ENCODE measurements around the gene SUPT20HL1.

DNA sequence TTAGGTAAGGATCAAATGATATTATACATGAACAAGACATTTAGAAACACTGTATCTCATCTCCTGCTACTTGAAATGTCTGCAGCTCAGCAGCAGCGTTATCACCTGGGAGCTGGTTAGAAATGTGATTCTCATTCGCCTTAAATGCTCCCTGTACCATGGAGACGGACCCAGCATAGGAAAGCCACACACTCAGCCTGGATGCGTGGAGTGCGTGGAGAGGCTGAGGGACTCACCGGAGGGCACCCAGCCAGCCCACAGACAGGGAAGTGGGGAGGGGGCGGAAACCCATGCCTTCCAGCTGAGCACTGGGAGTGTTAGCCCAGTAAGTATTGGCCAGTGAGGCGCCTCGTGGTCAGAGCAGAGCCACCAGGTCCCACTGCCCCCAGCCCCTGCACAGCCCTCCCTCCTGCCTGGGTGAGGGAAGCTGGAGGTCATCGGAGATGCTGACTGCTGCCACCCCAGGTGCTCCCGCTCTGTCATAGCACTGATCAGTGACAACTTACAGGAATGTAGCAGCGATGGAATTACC is 15.2 kb downstream of the SUPT20HL1 start:
- no peak for TF ChIP-seq CEBPB (IDR thresholded peaks at IDR 0.05; ENCODE audit: borderline replicate concordance in 1 of 2, low read depth in 2 of 2, low read length in 2 of 2)
- TF ChIP-seq POLR2AphosphoS2 (IDR thresholded peaks at IDR 0.05; ENCODE audit: low read depth, low read length), result no peak
- TF ChIP-seq, protein P1, sequence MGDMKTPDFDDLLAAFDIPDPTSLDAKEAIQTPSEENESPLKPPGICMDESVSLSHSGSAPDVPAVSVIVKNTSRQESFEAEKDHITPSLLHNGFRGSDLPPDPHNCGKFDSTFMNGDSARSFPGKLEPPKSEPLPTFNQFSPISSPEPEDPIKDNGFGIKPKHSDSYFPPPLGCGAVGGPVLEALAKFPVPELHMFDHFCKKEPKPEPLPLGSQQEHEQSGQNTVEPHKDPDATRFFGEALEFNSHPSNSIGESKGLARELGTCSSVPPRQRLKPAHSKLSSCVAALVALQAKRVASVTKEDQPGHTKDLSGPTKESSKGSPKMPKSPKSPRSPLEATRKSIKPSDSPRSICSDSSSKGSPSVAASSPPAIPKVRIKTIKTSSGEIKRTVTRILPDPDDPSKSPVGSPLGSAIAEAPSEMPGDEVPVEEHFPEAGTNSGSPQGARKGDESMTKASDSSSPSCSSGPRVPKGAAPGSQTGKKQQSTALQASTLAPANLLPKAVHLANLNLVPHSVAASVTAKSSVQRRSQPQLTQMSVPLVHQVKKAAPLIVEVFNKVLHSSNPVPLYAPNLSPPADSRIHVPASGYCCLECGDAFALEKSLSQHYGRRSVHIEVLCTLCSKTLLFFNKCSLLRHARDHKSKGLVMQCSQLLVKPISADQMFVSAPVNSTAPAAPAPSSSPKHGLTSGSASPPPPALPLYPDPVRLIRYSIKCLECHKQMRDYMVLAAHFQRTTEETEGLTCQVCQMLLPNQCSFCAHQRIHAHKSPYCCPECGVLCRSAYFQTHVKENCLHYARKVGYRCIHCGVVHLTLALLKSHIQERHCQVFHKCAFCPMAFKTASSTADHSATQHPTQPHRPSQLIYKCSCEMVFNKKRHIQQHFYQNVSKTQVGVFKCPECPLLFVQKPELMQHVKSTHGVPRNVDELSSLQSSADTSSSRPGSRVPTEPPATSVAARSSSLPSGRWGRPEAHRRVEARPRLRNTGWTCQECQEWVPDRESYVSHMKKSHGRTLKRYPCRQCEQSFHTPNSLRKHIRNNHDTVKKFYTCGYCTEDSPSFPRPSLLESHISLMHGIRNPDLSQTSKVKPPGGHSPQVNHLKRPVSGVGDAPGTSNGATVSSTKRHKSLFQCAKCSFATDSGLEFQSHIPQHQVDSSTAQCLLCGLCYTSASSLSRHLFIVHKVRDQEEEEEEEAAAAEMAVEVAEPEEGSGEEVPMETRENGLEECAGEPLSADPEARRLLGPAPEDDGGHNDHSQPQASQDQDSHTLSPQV (IDR thresholded peaks at IDR 0.05), result no peak
- TF ChIP-seq ETV6 (conservative IDR thresholded peaks at IDR 0.05 in 1 of 2, IDR thresholded peaks at IDR 0.05 in 1 of 2; ENCODE audit: borderline replicate concordance in 1 of 2, low read depth in 1 of 2), result no peak
- TF ChIP-seq, protein P2, sequence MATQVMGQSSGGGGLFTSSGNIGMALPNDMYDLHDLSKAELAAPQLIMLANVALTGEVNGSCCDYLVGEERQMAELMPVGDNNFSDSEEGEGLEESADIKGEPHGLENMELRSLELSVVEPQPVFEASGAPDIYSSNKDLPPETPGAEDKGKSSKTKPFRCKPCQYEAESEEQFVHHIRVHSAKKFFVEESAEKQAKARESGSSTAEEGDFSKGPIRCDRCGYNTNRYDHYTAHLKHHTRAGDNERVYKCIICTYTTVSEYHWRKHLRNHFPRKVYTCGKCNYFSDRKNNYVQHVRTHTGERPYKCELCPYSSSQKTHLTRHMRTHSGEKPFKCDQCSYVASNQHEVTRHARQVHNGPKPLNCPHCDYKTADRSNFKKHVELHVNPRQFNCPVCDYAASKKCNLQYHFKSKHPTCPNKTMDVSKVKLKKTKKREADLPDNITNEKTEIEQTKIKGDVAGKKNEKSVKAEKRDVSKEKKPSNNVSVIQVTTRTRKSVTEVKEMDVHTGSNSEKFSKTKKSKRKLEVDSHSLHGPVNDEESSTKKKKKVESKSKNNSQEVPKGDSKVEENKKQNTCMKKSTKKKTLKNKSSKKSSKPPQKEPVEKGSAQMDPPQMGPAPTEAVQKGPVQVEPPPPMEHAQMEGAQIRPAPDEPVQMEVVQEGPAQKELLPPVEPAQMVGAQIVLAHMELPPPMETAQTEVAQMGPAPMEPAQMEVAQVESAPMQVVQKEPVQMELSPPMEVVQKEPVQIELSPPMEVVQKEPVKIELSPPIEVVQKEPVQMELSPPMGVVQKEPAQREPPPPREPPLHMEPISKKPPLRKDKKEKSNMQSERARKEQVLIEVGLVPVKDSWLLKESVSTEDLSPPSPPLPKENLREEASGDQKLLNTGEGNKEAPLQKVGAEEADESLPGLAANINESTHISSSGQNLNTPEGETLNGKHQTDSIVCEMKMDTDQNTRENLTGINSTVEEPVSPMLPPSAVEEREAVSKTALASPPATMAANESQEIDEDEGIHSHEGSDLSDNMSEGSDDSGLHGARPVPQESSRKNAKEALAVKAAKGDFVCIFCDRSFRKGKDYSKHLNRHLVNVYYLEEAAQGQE (IDR thresholded peaks at IDR 0.05; ENCODE audit: low read depth, low read length), result no peak
- no peak for TF ChIP-seq FOS (IDR thresholded peaks at IDR 0.05; ENCODE audit: borderline replicate concordance, extremely low read depth, insufficient read length)
- TF ChIP-seq CBFB (IDR thresholded peaks at IDR 0.05; ENCODE audit: low read depth), result no peak
- TF ChIP-seq, protein P3, sequence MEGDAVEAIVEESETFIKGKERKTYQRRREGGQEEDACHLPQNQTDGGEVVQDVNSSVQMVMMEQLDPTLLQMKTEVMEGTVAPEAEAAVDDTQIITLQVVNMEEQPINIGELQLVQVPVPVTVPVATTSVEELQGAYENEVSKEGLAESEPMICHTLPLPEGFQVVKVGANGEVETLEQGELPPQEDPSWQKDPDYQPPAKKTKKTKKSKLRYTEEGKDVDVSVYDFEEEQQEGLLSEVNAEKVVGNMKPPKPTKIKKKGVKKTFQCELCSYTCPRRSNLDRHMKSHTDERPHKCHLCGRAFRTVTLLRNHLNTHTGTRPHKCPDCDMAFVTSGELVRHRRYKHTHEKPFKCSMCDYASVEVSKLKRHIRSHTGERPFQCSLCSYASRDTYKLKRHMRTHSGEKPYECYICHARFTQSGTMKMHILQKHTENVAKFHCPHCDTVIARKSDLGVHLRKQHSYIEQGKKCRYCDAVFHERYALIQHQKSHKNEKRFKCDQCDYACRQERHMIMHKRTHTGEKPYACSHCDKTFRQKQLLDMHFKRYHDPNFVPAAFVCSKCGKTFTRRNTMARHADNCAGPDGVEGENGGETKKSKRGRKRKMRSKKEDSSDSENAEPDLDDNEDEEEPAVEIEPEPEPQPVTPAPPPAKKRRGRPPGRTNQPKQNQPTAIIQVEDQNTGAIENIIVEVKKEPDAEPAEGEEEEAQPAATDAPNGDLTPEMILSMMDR (IDR thresholded peaks at IDR 0.05 in 2 of 3, conservative IDR thresholded peaks at IDR 0.05 in 1 of 3; ENCODE audit: control insufficient read depth in 2 of 3, extremely low read depth in 1 of 3, insufficient read depth in 1 of 3, low read depth in 3 of 3, low read length in 3 of 3), result no peak
- TF ChIP-seq, protein P4, sequence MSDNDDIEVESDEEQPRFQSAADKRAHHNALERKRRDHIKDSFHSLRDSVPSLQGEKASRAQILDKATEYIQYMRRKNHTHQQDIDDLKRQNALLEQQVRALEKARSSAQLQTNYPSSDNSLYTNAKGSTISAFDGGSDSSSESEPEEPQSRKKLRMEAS (IDR thresholded peaks at IDR 0.05; ENCODE audit: low read depth, low read length), result no peak
- no peak for TF ChIP-seq NR2C2 (IDR thresholded peaks at IDR 0.05; ENCODE audit: borderline replicate concordance, control insufficient read depth, insufficient read length, low read depth)
